ENCODE measurements around the gene SAMD4A. TPM values are rescaled to one million over a fixed set of nuclear protein-coding genes. Genes with fewer than 3 reads are reported as not detected.

Gene SAMD4A
- total RNA-seq, 1 donor, result 61.3 TPM

GRCh38 chr14:54697001-54697400 lies 130.1 kb downstream of the SAMD4A start:
- DNase-seq (ENCODE audit: low read depth), result no peak
- H3K4me3 ChIP-seq (ENCODE audit: low read depth, low read length), result no peak overlapping the region
- no peak for TF ChIP-seq CTCF (IDR thresholded peaks at IDR 0.05; ENCODE audit: insufficient read depth, low read depth, low read length)

GRCh38 chr14:54697803-54698202 lies 130.9 kb downstream of the SAMD4A start:
- DNase-seq (ENCODE audit: low read depth), result no peak
- no peak overlapping the region for H3K4me3 ChIP-seq (ENCODE audit: low read depth, low read length)
- no peak for TF ChIP-seq CTCF (IDR thresholded peaks at IDR 0.05; ENCODE audit: insufficient read depth, low read depth, low read length)

GRCh38 chr14:54698501-54698900 lies 131.6 kb downstream of the SAMD4A start:
- DNase-seq (ENCODE audit: low read depth), result no peak
- H3K4me3 ChIP-seq (ENCODE audit: low read depth, low read length), result no peak overlapping the region
- TF ChIP-seq CTCF (IDR thresholded peaks at IDR 0.05; ENCODE audit: insufficient read depth, low read depth, low read length), result no peak

GRCh38 chr14:54698966-54699530 lies 132.1 kb downstream of the SAMD4A start:
- H3K4me3 ChIP-seq (ENCODE audit: low read depth, low read length), result no peak overlapping the region
- DNase-seq (ENCODE audit: low read depth), result no peak
- TF ChIP-seq CTCF (IDR thresholded peaks at IDR 0.05; ENCODE audit: insufficient read depth, low read depth, low read length), result no peak

- DNase-seq (ENCODE audit: low read depth), result no peak
- H3K4me3 ChIP-seq (ENCODE audit: low read depth, low read length), result no peak overlapping the region
- no peak for TF ChIP-seq CTCF (IDR thresholded peaks at IDR 0.05; ENCODE audit: insufficient read depth, low read depth, low read length)
These were observed 132.8 kb downstream of the SAMD4A start for GRCh38 chr14:54699735-54700134.

GRCh38 chr14:54700717-54701116 lies 133.8 kb downstream of the SAMD4A start:
- DNase-seq (ENCODE audit: low read depth), result no peak
- TF ChIP-seq CTCF (IDR thresholded peaks at IDR 0.05; ENCODE audit: insufficient read depth, low read depth, low read length), result no peak
- H3K4me3 ChIP-seq (ENCODE audit: low read depth, low read length), result no peak overlapping the region

GRCh38 chr14:54702014-54702491 lies 135.1 kb downstream of the SAMD4A start:
- H3K4me3 ChIP-seq (ENCODE audit: low read depth, low read length), result no peak overlapping the region
- TF ChIP-seq CTCF (IDR thresholded peaks at IDR 0.05; ENCODE audit: insufficient read depth, low read depth, low read length), result no peak
- DNase-seq (ENCODE audit: low read depth), result no peak
